HL-60 (cell line): ENCODE measurements around the gene MYO1E.

ENCODE experiments used
- CTCF ChIP-seq: IDR thresholded peaks from one replicate; pipeline ENCODE4 v1.5.1; 2011; ENCODE audit warnings: low read length, control low read depth, inconsistent platforms; ENCODE audit not compliant: insufficient read depth
- POLR2AphosphoS5 ChIP-seq: IDR thresholded peaks from 2 replicates; pipeline ENCODE4 v1.6.1; 2012; ENCODE audit warnings: low read depth

GRCh38 chr15:59333401-59334075 lies 39.1 kb downstream of the MYO1E start:
- TF ChIP-seq POLR2AphosphoS5 (no peak), CTCF (no peak)
